ENCODE data around the gene SPATS2.
A peak's percentile ranks its signal among the peaks of the same experiment; 100 is the strongest.
"Not testable (repeated sequence)": the region's sequence is repeated elsewhere in the genome, so short reads cannot be mapped to it uniquely, and the experiment has no call there.

The SPATS2 gene

DNA sequence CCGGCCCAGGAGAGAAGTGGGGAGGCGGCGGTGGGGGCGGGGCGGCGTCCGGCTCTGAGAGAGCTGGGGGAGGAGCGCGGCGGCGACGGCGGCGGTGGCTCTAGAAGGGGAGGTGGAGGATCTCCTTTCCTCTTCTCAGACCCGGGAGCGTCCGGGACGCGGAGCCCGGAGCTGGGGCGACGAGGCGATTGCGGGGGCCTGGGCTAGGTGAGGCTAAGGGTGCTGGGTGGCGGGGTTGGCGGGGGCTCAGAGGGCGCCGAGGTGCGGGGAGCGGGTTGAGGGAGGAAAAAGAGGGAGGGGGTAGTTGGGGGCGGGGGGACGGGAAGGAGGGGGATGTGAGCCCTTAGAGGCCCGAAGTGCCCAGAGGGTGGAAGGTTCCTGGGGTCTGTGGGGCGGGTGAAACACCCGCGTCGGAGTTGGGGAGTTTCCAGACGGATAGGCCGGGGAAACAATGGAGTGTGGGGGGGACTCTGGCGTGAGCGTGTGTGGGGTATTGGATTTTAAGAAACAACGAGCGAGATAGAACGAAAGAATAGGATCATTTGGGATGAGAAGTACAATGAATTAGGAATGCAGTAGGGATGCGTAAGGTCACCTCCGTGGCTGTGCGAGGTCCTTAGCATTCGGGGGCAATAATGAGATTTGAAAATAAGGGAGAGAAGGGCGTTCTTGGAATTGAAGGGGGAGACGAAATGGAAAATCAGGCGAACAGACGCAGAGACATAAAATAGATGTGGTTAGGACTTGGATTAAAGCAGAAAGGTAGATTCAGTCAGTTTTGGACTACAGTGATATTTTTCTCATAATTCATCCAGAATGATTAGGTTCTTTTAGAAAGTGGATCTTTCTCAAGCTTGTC, at the start of gene SPATS2:
TSS of gene SPATS2 (plus strand) at position 82 of the 859 bp plus-strand sequence. CDS start 93,551 bp downstream, outside the sequence.
- Histone ChIP-seq H4K20me1 (peaks cover 38% of the 10 kb centered on the region), H3K4me1 (peaks cover 47% of the 10 kb centered on the region), H3K27ac (peak within 1 kb of the TSS; percentile 98), H3K36me3 (peaks cover 13% of the 10 kb centered on the region), H3K9ac (peak within 1 kb of the TSS; percentile 95), H3K4me3 (peak within 1 kb of the TSS; percentile 80), H3K9me3 (no peaks in the 10 kb centered on the region), H3K27me3 (no peaks in the 10 kb centered on the region), H3K4me2 (peak within 1 kb of the TSS; percentile 91)
- no peak for TF ChIP-seq Cebpa-rat (IDR thresholded peaks at IDR 0.05)

GRCh38 chr12:49320411-49321103, 46.7 kb upstream of the SPATS2 start:
- Histone ChIP-seq H3K4me1 (peaks cover 25% of the 10 kb centered on the region), H3K36me3 (peaks cover 12% of the 10 kb centered on the region)
- not testable (repeated sequence) for H3K27ac ChIP-seq, H3K27me3 ChIP-seq, H3K9ac ChIP-seq, H3K9me3 ChIP-seq, H3K4me2 ChIP-seq, H3K4me3 ChIP-seq, H4K20me1 ChIP-seq

- no peaks in the 10 kb centered on the region for H4K20me1 ChIP-seq
- H3K27me3 ChIP-seq, result no peaks in the 10 kb centered on the region
- TF ChIP-seq Cebpa-rat (IDR thresholded peaks at IDR 0.05), result no peak
- H3K4me1 ChIP-seq, result peaks cover 25% of the 10 kb centered on the region
- no peaks in the 10 kb centered on the region for H3K9me3 ChIP-seq
- H3K36me3 ChIP-seq, result peaks cover 30% of the 10 kb centered on the region
- H3K27ac ChIP-seq, result peak overlapping the region; percentile 81
- H3K9ac ChIP-seq, result peak overlapping the region; percentile 84
- peak overlapping the region; percentile 74 for H3K4me2 ChIP-seq
- H3K4me3 ChIP-seq, result peak overlapping the region; percentile 84
Observed at GRCh38 chr12:49322367-49322707, 44.9 kb upstream of the SPATS2 start.

- Histone ChIP-seq H3K4me1 (peaks cover 25% of the 10 kb centered on the region), H3K27me3 (no peaks in the 10 kb centered on the region), H3K27ac (peak within 1 kb of the TSS; percentile 89), H3K9ac (peak within 1 kb of the TSS; percentile 92), H3K4me2 (peak within 1 kb of the TSS; percentile 99), H3K9me3 (no peaks in the 10 kb centered on the region), H3K36me3 (peaks cover 35% of the 10 kb centered on the region), H3K4me3 (peak within 1 kb of the TSS; percentile 84), H4K20me1 (no peaks in the 10 kb centered on the region)
- no peak for TF ChIP-seq Cebpa-rat (IDR thresholded peaks at IDR 0.05)
Observed at GRCh38 chr12:49322708-49323523, 44.3 kb upstream of the SPATS2 start, which contains the start of gene TROAP. TROAP (plus strand) TSS chr12:49323255; CDS start chr12:49323609, 354 bp downstream.

- Histone ChIP-seq H3K36me3 (peaks cover 42% of the 10 kb centered on the region), H3K27ac (peak overlapping the region; percentile 89)
Observed at GRCh38 chr12:49323524-49324097, 43.7 kb upstream of the SPATS2 start.

GRCh38 chr12:49325606-49326005, 41.7 kb upstream of the SPATS2 start:
- H3K27me3 ChIP-seq, result peaks cover 6% of the 10 kb centered on the region
- peaks cover 62% of the 10 kb centered on the region for H3K36me3 ChIP-seq
- no peak overlapping the region for H3K4me3 ChIP-seq
- no peaks in the 10 kb centered on the region for H3K9me3 ChIP-seq
- no peak overlapping the region for H3K4me2 ChIP-seq
- H4K20me1 ChIP-seq, result peaks cover 8% of the 10 kb centered on the region
- H3K4me1 ChIP-seq, result peaks cover 25% of the 10 kb centered on the region
- H3K9ac ChIP-seq, result 0 out of 2 replicates have a peak overlapping the region, but pooled peaks have one; percentile 8
- TF ChIP-seq Cebpa-rat (IDR thresholded peaks at IDR 0.05), result no peak
- no peak overlapping the region for H3K27ac ChIP-seq

More at GRCh38 chr12:49323524-49324097, 43.7 kb upstream of the SPATS2 start:
- Histone ChIP-seq H3K9ac (peak overlapping the region; percentile 92), H3K4me3 (peak overlapping the region; percentile 84), H4K20me1 (no peaks in the 10 kb centered on the region), H3K4me1 (peaks cover 25% of the 10 kb centered on the region), H3K27me3 (no peaks in the 10 kb centered on the region), H3K9me3 (no peaks in the 10 kb centered on the region), H3K4me2 (peak overlapping the region; percentile 99)
- TF ChIP-seq Cebpa-rat (IDR thresholded peaks at IDR 0.05), result no peak

DNA sequence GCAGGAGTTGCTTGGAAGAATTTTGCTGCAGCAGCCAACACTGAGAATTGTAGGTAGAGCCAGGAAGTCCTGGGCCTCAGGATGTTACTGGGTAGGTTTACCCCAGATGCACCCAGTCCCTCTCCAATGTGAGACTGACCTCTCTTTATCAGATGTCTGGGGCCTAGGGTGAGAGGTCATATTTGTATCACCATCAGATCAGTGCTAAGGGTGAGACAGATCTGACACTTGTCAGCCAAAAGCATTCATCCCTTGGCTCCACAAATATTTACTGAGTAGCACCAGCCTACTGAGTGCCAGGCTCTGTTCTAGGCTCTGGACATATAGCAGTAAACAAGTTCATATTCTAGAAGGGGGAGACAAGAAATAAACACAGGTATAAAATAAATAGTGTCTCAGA, 39.9 kb upstream of the SPATS2 start:
- no peak for TF ChIP-seq Cebpa-rat (IDR thresholded peaks at IDR 0.05)
- no peak overlapping the region for H3K27ac ChIP-seq
- no peak overlapping the region for H3K9ac ChIP-seq
- H3K4me1 ChIP-seq, result peaks cover 17% of the 10 kb centered on the region
- peaks cover 25% of the 10 kb centered on the region for H4K20me1 ChIP-seq
- H3K4me3 ChIP-seq, result no peak overlapping the region
- H3K9me3 ChIP-seq, result no peaks in the 10 kb centered on the region
- H3K4me2 ChIP-seq, result no peak overlapping the region
- H3K27me3 ChIP-seq, result peaks cover 24% of the 10 kb centered on the region
- peaks cover 71% of the 10 kb centered on the region for H3K36me3 ChIP-seq

DNA sequence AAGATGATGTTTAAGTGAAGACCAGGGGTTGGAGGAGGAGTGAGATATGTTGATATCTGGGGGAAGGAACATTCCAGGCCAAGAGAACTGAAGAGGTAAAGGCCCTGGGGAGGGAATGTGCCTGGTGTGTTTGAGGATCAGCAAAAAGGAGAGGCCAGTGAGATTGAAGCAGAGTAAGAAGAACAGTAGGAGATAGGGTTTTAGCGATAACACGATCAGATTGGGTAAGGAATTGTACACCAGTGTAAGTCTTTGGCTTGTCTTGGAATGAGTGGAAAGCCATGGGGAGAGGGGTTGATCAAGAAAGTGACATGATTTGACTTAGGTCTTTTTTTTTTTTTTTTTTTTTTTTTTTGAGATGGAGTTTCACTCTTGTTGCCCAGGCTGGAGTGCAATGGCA, 39.4 kb upstream of the SPATS2 start:
- peaks cover 29% of the 10 kb centered on the region for H3K27me3 ChIP-seq
- H3K4me1 ChIP-seq, result peaks cover 15% of the 10 kb centered on the region
- peaks cover 71% of the 10 kb centered on the region for H3K36me3 ChIP-seq
- no peak for TF ChIP-seq Cebpa-rat (IDR thresholded peaks at IDR 0.05)
- H3K4me3 ChIP-seq, result no peak overlapping the region
- H4K20me1 ChIP-seq, result peaks cover 30% of the 10 kb centered on the region
- H3K9me3 ChIP-seq, result no peaks in the 10 kb centered on the region
- H3K27ac ChIP-seq, result no peak overlapping the region
- no peak overlapping the region for H3K9ac ChIP-seq
- H3K4me2 ChIP-seq, result no peak overlapping the region

GRCh38 chr12:49328816-49329215, 38.4 kb upstream of the SPATS2 start:
- Histone ChIP-seq H3K27me3 (peaks cover 38% of the 10 kb centered on the region), H3K4me2 (no peak overlapping the region), H3K36me3 (peaks cover 71% of the 10 kb centered on the region), H4K20me1 (peaks cover 39% of the 10 kb centered on the region), H3K9ac (no peak overlapping the region), H3K9me3 (no peaks in the 10 kb centered on the region), H3K4me1 (peaks cover 10% of the 10 kb centered on the region), H3K4me3 (no peak overlapping the region), H3K27ac (no peak overlapping the region)
- TF ChIP-seq Cebpa-rat (IDR thresholded peaks at IDR 0.05), result no peak

Data from BLaER1 (cell line).